ENCODE results near the gene LIMCH1.

GRCh38 chr4:41534404-41534803 is 3.6 kb upstream of the LIMCH1 start:
- TF ChIP-seq MAX (IDR thresholded peaks at IDR 0.05) (no peak), YY1 (IDR thresholded peaks at IDR 0.05; ENCODE audit: extremely low read depth, insufficient replicate concordance, low read depth, low read length) (no peak), ZNF274 (IDR thresholded peaks at IDR 0.05; ENCODE audit: low read depth, low read length) (no peak)
